Kidney epithelial cell (primary cell): Measurements from ENCODE around the gene SLCO2B1. TPM values are rescaled to one million over a fixed set of nuclear protein-coding genes. Genes with fewer than 3 reads are reported as not detected.

ENCODE experiments used
- DNase-seq: peaks from one replicate; pipeline ENCODE4 v3.0.0-alpha.2; 2010; ENCODE audit warnings: low read depth
- H3K27me3 ChIP-seq: 2 replicates; pipeline ENCODE4 v1.6.0; 2011; ENCODE audit warnings: low read length; ENCODE audit not compliant: control insufficient read depth, insufficient read depth
- H3K36me3 ChIP-seq: 2 replicates; pipeline ENCODE4 v1.5.1; 2011; ENCODE audit warnings: low read length; ENCODE audit not compliant: control insufficient read depth, insufficient read depth
- H3K4me3 ChIP-seq: 2 replicates; pipeline ENCODE4 v1.5.1; 2011; ENCODE audit warnings: low read depth, mild to moderate bottlenecking, control low read depth, low read length
- CTCF ChIP-seq: IDR thresholded peaks from 2 replicates; pipeline ENCODE4 v1.5.1; 2011; ENCODE audit warnings: mild to moderate bottlenecking, moderate library complexity, low read length, control low read depth, inconsistent platforms; ENCODE audit not compliant: insufficient read depth, poor library complexity, severe bottlenecking
- total RNA-seq: library from RNA; depleted of rRNA; stranded (reverse); fragments of >200 nt; gene quantifications from 2 replicates; pipeline ENCODE4 v1.2.3, GENCODE V29; 2015

Gene SLCO2B1
- total RNA-seq, 1 donor from 2014 or later, result 1.7 TPM

- TF ChIP-seq CTCF, result no peak
- Histone ChIP-seq H3K4me3 (no peak overlapping the region), H3K36me3 (no peaks in the 10 kb centered on the region), H3K27me3 (peaks cover 18% of the 10 kb centered on the region)
- DNase-seq, result no peak
Measured at GRCh38 chr11:75169101-75169885, 18.4 kb downstream of the SLCO2B1 start.

GRCh38 chr11:75170516-75171201, 19.8 kb downstream of the SLCO2B1 start:
- no peak for DNase-seq
- H3K27me3 ChIP-seq, result peaks cover 15% of the 10 kb centered on the region
- no peak overlapping the region for H3K4me3 ChIP-seq
- TF ChIP-seq CTCF, result no peak
- no peaks in the 10 kb centered on the region for H3K36me3 ChIP-seq

- no peaks in the 10 kb centered on the region for H3K36me3 ChIP-seq
- H3K4me3 ChIP-seq, result no peak overlapping the region
- no peak for DNase-seq
- peaks cover 11% of the 10 kb centered on the region for H3K27me3 ChIP-seq
- no peak for TF ChIP-seq CTCF
Measured at GRCh38 chr11:75173336-75173735, 22.4 kb downstream of the SLCO2B1 start.

GRCh38 chr11:75174781-75175370, 24.0 kb downstream of the SLCO2B1 start:
- no peak for TF ChIP-seq CTCF
- peak; percentile 9 for DNase-seq
- peaks cover 11% of the 10 kb centered on the region for H3K27me3 ChIP-seq
- no peaks in the 10 kb centered on the region for H3K36me3 ChIP-seq
- no peak overlapping the region for H3K4me3 ChIP-seq

GRCh38 chr11:75182664-75183063, 31.8 kb downstream of the SLCO2B1 start:
- H3K27me3 ChIP-seq, result peaks cover 3% of the 10 kb centered on the region
- no peaks in the 10 kb centered on the region for H3K36me3 ChIP-seq
- no peak for DNase-seq
- TF ChIP-seq CTCF, result no peak
- no peak overlapping the region for H3K4me3 ChIP-seq
